Measurements from ENCODE around the gene IL6R.

DNA sequence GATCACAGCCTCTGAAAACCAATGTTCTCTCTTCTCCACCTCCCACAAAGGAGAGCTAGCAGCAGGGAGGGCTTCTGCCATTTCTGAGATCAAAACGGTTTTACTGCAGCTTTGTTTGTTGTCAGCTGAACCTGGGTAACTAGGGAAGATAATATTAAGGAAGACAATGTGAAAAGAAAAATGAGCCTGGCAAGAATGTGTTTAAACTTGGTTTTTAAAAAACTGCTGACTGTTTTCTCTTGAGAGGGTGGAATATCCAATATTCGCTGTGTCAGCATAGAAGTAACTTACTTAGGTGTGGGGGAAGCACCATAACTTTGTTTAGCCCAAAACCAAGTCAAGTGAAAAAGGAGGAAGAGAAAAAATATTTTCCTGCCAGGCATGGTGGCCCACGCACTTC lies 61.1 kb downstream of the IL6R start:
- TF ChIP-seq, protein P1, sequence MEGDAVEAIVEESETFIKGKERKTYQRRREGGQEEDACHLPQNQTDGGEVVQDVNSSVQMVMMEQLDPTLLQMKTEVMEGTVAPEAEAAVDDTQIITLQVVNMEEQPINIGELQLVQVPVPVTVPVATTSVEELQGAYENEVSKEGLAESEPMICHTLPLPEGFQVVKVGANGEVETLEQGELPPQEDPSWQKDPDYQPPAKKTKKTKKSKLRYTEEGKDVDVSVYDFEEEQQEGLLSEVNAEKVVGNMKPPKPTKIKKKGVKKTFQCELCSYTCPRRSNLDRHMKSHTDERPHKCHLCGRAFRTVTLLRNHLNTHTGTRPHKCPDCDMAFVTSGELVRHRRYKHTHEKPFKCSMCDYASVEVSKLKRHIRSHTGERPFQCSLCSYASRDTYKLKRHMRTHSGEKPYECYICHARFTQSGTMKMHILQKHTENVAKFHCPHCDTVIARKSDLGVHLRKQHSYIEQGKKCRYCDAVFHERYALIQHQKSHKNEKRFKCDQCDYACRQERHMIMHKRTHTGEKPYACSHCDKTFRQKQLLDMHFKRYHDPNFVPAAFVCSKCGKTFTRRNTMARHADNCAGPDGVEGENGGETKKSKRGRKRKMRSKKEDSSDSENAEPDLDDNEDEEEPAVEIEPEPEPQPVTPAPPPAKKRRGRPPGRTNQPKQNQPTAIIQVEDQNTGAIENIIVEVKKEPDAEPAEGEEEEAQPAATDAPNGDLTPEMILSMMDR (IDR thresholded peaks at IDR 0.05; ENCODE audit: insufficient read depth, low read depth, low read length), result no peak
- TF ChIP-seq EZH2 (IDR thresholded peaks at IDR 0.05; ENCODE audit: insufficient read depth, low read length), result no peak

Data from astrocyte (in vitro differentiated cells and primary cell).